ENCODE measurements around the gene IBA57.
"Not testable (repeated sequence)": the region's sequence is repeated elsewhere in the genome, so short reads cannot be mapped to it uniquely, and the experiment has no call there.

The IBA57 gene

GRCh38 chr1:228225165-228225710 is 59.6 kb downstream of the IBA57 start:
- FAIRE-seq = no peak
- no peak for DNase-seq (ENCODE audit: insufficient read length, low spot score)
- no peak for TF ChIP-seq TAF1 (IDR thresholded peaks at IDR 0.05; ENCODE audit: low read depth, low read length)
- no peak for TF ChIP-seq PAX5 (IDR thresholded peaks at IDR 0.05; ENCODE audit: insufficient read depth, low read length, severe bottlenecking)
- no peak for TF ChIP-seq SPI1 (IDR thresholded peaks at IDR 0.05; ENCODE audit: low read depth, low read length)
- no peak for TF ChIP-seq POLR2A (IDR thresholded peaks at IDR 0.05; ENCODE audit: low read depth, low read length)
- no peak for TF ChIP-seq POU2F2 (IDR thresholded peaks at IDR 0.05; ENCODE audit: low read depth, low read length)
- TF ChIP-seq POLR2AphosphoS5 (IDR thresholded peaks at IDR 0.05; ENCODE audit: low read depth, low read length) = no peak

GRCh38 chr1:228225740-228226139 is 60.1 kb downstream of the IBA57 start:
- TF ChIP-seq POLR2A (IDR thresholded peaks at IDR 0.05; ENCODE audit: low read depth, low read length) (no peak), POU2F2 (IDR thresholded peaks at IDR 0.05; ENCODE audit: low read depth, low read length) (no peak), TAF1 (IDR thresholded peaks at IDR 0.05; ENCODE audit: low read depth, low read length) (no peak), PAX5 (IDR thresholded peaks at IDR 0.05; ENCODE audit: insufficient read depth, low read length, severe bottlenecking) (no peak), POLR2AphosphoS5 (IDR thresholded peaks at IDR 0.05; ENCODE audit: low read depth, low read length) (no peak), SPI1 (IDR thresholded peaks at IDR 0.05; ENCODE audit: low read depth, low read length) (no peak)
- FAIRE-seq (no peak), DNase-seq (ENCODE audit: insufficient read length, low spot score) (no peak)

GRCh38 chr1:228226141-228226874 is 60.7 kb downstream of the IBA57 start:
- no peak for DNase-seq (ENCODE audit: insufficient read length, low spot score)
- no peak for FAIRE-seq
- TF ChIP-seq POLR2A (IDR thresholded peaks at IDR 0.05; ENCODE audit: low read depth, low read length) (no peak), TAF1 (IDR thresholded peaks at IDR 0.05; ENCODE audit: low read depth, low read length) (no peak), POU2F2 (IDR thresholded peaks at IDR 0.05; ENCODE audit: low read depth, low read length) (no peak), PAX5 (IDR thresholded peaks at IDR 0.05; ENCODE audit: insufficient read depth, low read length, severe bottlenecking) (no peak), SPI1 (IDR thresholded peaks at IDR 0.05; ENCODE audit: low read depth, low read length) (no peak), POLR2AphosphoS5 (IDR thresholded peaks at IDR 0.05; ENCODE audit: low read depth, low read length) (no peak)

GRCh38 chr1:228226956-228227791 is 61.6 kb downstream of the IBA57 start:
- DNase-seq (ENCODE audit: insufficient read length, low spot score) = no peak
- TF ChIP-seq TAF1 (IDR thresholded peaks at IDR 0.05; ENCODE audit: low read depth, low read length) (no peak), PAX5 (IDR thresholded peaks at IDR 0.05; ENCODE audit: insufficient read depth, low read length, severe bottlenecking) (no peak), POLR2AphosphoS5 (IDR thresholded peaks at IDR 0.05; ENCODE audit: low read depth, low read length) (no peak), SPI1 (IDR thresholded peaks at IDR 0.05; ENCODE audit: low read depth, low read length) (no peak), POU2F2 (IDR thresholded peaks at IDR 0.05; ENCODE audit: low read depth, low read length) (no peak)
- FAIRE-seq = no peak

- FAIRE-seq; DNase-seq (ENCODE audit: insufficient read length, low spot score): not testable (repeated sequence)
These were observed 62.5 kb downstream of the IBA57 start for GRCh38 chr1:228228147-228228546.

GRCh38 chr1:228228601-228229074 is 63.0 kb downstream of the IBA57 start:
- no peak for TF ChIP-seq POLR2AphosphoS5 (IDR thresholded peaks at IDR 0.05; ENCODE audit: low read depth, low read length)
- no peak for TF ChIP-seq POLR2A (IDR thresholded peaks at IDR 0.05; ENCODE audit: low read depth, low read length)
- no peak for TF ChIP-seq POU2F2 (IDR thresholded peaks at IDR 0.05; ENCODE audit: low read depth, low read length)
- TF ChIP-seq TAF1 (IDR thresholded peaks at IDR 0.05; ENCODE audit: low read depth, low read length) = no peak
- TF ChIP-seq PAX5 (IDR thresholded peaks at IDR 0.05; ENCODE audit: insufficient read depth, low read length, severe bottlenecking) = no peak
- no peak for TF ChIP-seq SPI1 (IDR thresholded peaks at IDR 0.05; ENCODE audit: low read depth, low read length)
- no peak for FAIRE-seq
- DNase-seq (ENCODE audit: insufficient read length, low spot score) = no peak

- TF ChIP-seq SPI1 (IDR thresholded peaks at IDR 0.05; ENCODE audit: low read depth, low read length) (no peak), POU2F2 (IDR thresholded peaks at IDR 0.05; ENCODE audit: low read depth, low read length) (no peak), TAF1 (IDR thresholded peaks at IDR 0.05; ENCODE audit: low read depth, low read length) (no peak), PAX5 (IDR thresholded peaks at IDR 0.05; ENCODE audit: insufficient read depth, low read length, severe bottlenecking) (no peak), POLR2AphosphoS5 (IDR thresholded peaks at IDR 0.05; ENCODE audit: low read depth, low read length) (no peak), POLR2A (IDR thresholded peaks at IDR 0.05; ENCODE audit: low read depth, low read length) (no peak)
- no peak for FAIRE-seq
- no peak for DNase-seq (ENCODE audit: insufficient read length, low spot score)
These were observed 65.6 kb downstream of the IBA57 start for GRCh38 chr1:228231189-228231588.

Measured in GM12891 (cell line).